Gastroesophageal sphincter (tissue), 3 donors: Measurements from ENCODE around the gene SHOX.

Experiments
- POLR2A ChIP-seq, 2 donors: fragments of 450-650 bp; IDR thresholded peaks; one replicate each; pipeline ENCODE4 v1.6.1; 2017; ENCODE audit warnings: antibody characterized with exemption in 2 of 2, mild to moderate bottlenecking in 2 of 2, moderate library complexity in 1 of 2
- POLR2AphosphoS5 ChIP-seq: sonication (generic); formaldehyde crosslinking; IDR thresholded peaks from one replicate; pipeline ENCODE4 v1.6.1; 2017; ENCODE audit warnings: antibody characterized with exemption
- TF ChIP-seq, protein P1 (sequence below), 4 experiments: fragments of 200-600 bp in 2 of 4; fragments of 450-650 bp in 2 of 4; sonication (generic) in 1 of 4; IDR thresholded peaks; one replicate each; pipeline ENCODE4 v1.5.1; 2017 to 2019; ENCODE audit warnings: antibody characterized with exemption in 4 of 4, mild to moderate bottlenecking in 2 of 4, moderate library complexity in 2 of 4

GRCh38 chrX:636981-637659 lies 6.5 kb downstream of the SHOX start:
- TF ChIP-seq, protein P1, sequence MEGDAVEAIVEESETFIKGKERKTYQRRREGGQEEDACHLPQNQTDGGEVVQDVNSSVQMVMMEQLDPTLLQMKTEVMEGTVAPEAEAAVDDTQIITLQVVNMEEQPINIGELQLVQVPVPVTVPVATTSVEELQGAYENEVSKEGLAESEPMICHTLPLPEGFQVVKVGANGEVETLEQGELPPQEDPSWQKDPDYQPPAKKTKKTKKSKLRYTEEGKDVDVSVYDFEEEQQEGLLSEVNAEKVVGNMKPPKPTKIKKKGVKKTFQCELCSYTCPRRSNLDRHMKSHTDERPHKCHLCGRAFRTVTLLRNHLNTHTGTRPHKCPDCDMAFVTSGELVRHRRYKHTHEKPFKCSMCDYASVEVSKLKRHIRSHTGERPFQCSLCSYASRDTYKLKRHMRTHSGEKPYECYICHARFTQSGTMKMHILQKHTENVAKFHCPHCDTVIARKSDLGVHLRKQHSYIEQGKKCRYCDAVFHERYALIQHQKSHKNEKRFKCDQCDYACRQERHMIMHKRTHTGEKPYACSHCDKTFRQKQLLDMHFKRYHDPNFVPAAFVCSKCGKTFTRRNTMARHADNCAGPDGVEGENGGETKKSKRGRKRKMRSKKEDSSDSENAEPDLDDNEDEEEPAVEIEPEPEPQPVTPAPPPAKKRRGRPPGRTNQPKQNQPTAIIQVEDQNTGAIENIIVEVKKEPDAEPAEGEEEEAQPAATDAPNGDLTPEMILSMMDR (IDR thresholded peaks at IDR 0.05): no peak
- no peak for TF ChIP-seq POLR2AphosphoS5
- TF ChIP-seq POLR2A (IDR thresholded peaks at IDR 0.05): no peak
